Neural cell (in vitro differentiated cells): ENCODE measurements around the gene CTDSPL.

ENCODE experiments used
- EP300 ChIP-seq: fragments of 450-650 bp; conservative IDR thresholded peaks from 2 replicates; pipeline ENCODE4 v1.6.1; 2014; ENCODE audit warnings: antibody characterized with exemption, mild to moderate bottlenecking, moderate library complexity; ENCODE audit not compliant: poor library complexity, severe bottlenecking
- POLR2AphosphoS5 ChIP-seq: IDR thresholded peaks from 2 replicates; pipeline ENCODE4 v1.6.1; 2012
- RAD21 ChIP-seq: fragments of 450-650 bp; conservative IDR thresholded peaks from 2 replicates; pipeline ENCODE4 v1.6.1; 2014; ENCODE audit warnings: antibody characterized with exemption, mild to moderate bottlenecking, moderate library complexity
- TF ChIP-seq, protein P1 (sequence below): fragments of 450-650 bp; IDR thresholded peaks from 2 replicates; pipeline ENCODE4 v1.5.1; 2014; ENCODE audit warnings: antibody characterized with exemption, mild to moderate bottlenecking, moderate library complexity; ENCODE audit not compliant: poor library complexity, severe bottlenecking
- TF ChIP-seq, protein P2 (sequence below): IDR thresholded peaks from 2 replicates; pipeline ENCODE4 v1.6.1; 2012; ENCODE audit warnings: borderline replicate concordance

- TF ChIP-seq, protein P1, sequence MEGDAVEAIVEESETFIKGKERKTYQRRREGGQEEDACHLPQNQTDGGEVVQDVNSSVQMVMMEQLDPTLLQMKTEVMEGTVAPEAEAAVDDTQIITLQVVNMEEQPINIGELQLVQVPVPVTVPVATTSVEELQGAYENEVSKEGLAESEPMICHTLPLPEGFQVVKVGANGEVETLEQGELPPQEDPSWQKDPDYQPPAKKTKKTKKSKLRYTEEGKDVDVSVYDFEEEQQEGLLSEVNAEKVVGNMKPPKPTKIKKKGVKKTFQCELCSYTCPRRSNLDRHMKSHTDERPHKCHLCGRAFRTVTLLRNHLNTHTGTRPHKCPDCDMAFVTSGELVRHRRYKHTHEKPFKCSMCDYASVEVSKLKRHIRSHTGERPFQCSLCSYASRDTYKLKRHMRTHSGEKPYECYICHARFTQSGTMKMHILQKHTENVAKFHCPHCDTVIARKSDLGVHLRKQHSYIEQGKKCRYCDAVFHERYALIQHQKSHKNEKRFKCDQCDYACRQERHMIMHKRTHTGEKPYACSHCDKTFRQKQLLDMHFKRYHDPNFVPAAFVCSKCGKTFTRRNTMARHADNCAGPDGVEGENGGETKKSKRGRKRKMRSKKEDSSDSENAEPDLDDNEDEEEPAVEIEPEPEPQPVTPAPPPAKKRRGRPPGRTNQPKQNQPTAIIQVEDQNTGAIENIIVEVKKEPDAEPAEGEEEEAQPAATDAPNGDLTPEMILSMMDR, result no peak
- TF ChIP-seq, protein P2, sequence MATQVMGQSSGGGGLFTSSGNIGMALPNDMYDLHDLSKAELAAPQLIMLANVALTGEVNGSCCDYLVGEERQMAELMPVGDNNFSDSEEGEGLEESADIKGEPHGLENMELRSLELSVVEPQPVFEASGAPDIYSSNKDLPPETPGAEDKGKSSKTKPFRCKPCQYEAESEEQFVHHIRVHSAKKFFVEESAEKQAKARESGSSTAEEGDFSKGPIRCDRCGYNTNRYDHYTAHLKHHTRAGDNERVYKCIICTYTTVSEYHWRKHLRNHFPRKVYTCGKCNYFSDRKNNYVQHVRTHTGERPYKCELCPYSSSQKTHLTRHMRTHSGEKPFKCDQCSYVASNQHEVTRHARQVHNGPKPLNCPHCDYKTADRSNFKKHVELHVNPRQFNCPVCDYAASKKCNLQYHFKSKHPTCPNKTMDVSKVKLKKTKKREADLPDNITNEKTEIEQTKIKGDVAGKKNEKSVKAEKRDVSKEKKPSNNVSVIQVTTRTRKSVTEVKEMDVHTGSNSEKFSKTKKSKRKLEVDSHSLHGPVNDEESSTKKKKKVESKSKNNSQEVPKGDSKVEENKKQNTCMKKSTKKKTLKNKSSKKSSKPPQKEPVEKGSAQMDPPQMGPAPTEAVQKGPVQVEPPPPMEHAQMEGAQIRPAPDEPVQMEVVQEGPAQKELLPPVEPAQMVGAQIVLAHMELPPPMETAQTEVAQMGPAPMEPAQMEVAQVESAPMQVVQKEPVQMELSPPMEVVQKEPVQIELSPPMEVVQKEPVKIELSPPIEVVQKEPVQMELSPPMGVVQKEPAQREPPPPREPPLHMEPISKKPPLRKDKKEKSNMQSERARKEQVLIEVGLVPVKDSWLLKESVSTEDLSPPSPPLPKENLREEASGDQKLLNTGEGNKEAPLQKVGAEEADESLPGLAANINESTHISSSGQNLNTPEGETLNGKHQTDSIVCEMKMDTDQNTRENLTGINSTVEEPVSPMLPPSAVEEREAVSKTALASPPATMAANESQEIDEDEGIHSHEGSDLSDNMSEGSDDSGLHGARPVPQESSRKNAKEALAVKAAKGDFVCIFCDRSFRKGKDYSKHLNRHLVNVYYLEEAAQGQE, result no peak
- no peak for TF ChIP-seq POLR2AphosphoS5
- TF ChIP-seq EP300, result no peak
- no peak for TF ChIP-seq RAD21
Observed at GRCh38 chr3:37935290-37935668, 73.6 kb downstream of the CTDSPL start.
